IMR-90 (cell line): Measurements from ENCODE around the gene MS4A5. TPM values are rescaled to one million over a fixed set of nuclear protein-coding genes. Genes with fewer than 3 reads are reported as not detected.

ENCODE experiments used
- ATAC-seq: fragments of 200-7000 bp; cut with Tn5 transposase; 2 replicates; pipeline ENCODE4 v1.9.1; 2020; ENCODE audit warnings: low read depth, mild to moderate bottlenecking, moderate library complexity
- BruUV-seq: library from RNA; stranded (reverse); fragments of 400-500 nt; replicated peaks from 2 replicates; lab custom pipeline; 2021; lab: Mats Ljungman, UMichigan
- CTCF ChIA-PET: fragments of 300-600 bp; formaldehyde crosslinking; extraction: SDS; loops from one replicate; lab custom pipeline; 2021; ENCODE audit warnings: antibody characterized with exemption; lab: Yijun Ruan, JAX
- POLR2A ChIA-PET: fragments of 300-600 bp; sonication (Branson Sonifier 250); formaldehyde crosslinking; loops from one replicate; lab custom pipeline; 2022; ENCODE audit warnings: antibody characterized with exemption; ENCODE audit not compliant: unreplicated experiment; lab: Charles Lee
- DNase-seq: peaks from one replicate; pipeline ENCODE4 v3.0.0; 2013
- H2AFZ ChIP-seq: replicated peaks from 2 replicates; pipeline ENCODE3; 2013; ENCODE audit warnings: low read length, mild to moderate bottlenecking; ENCODE audit not compliant: poor library complexity
- H2AK5ac ChIP-seq: 2 replicates; pipeline ENCODE4 v1.6.1; 2013; ENCODE audit warnings: low read depth, low read length, inconsistent platforms
- H2AK9ac ChIP-seq: replicated peaks from 2 replicates; pipeline ENCODE3; 2013; ENCODE audit warnings: mild to moderate bottlenecking, low read depth, low read length, moderate library complexity; ENCODE audit not compliant: poor library complexity
- H2BK120ac ChIP-seq: 2 replicates; pipeline ENCODE4 v1.6.1; 2013; ENCODE audit warnings: low read depth, low read length, inconsistent platforms
- H2BK15ac ChIP-seq: 3 replicates; pipeline ENCODE4 v1.6.1; 2013; ENCODE audit warnings: low read depth, low read length, inconsistent platforms
- H2BK20ac ChIP-seq: 2 replicates; pipeline ENCODE4 v1.6.1; 2013; ENCODE audit warnings: low read depth, mild to moderate bottlenecking, inconsistent platforms, low read length, moderate library complexity
- H2BK5ac ChIP-seq: 2 replicates; pipeline ENCODE4 v1.6.1; 2013; ENCODE audit warnings: mild to moderate bottlenecking, low read depth, low read length, inconsistent platforms; ENCODE audit not compliant: poor library complexity, severe bottlenecking
- H3K14ac ChIP-seq: replicated peaks from 2 replicates; pipeline ENCODE4 v1.6.1; 2013; ENCODE audit warnings: low read depth, low read length, inconsistent platforms
- H3K18ac ChIP-seq: 2 replicates; pipeline ENCODE4 v1.6.1; 2013; ENCODE audit warnings: low read depth, low read length, control low read depth
- H3K23ac ChIP-seq: 2 replicates; pipeline ENCODE4 v1.6.1; 2013; ENCODE audit warnings: low read depth, low read length, inconsistent platforms
- H3K27ac ChIP-seq: 2 replicates; pipeline ENCODE4 v1.5.1; 2013; ENCODE audit warnings: mild to moderate bottlenecking, control low read depth, low read length; ENCODE audit not compliant: insufficient read depth
- H3K27me3 ChIP-seq: 2 replicates; pipeline ENCODE4 v1.6.1; 2013; ENCODE audit warnings: low read length; ENCODE audit not compliant: control insufficient read depth, insufficient read depth
- H3K36me3 ChIP-seq: 2 replicates; pipeline ENCODE4 v1.6.1; 2013; ENCODE audit warnings: low read length, mixed read lengths; ENCODE audit not compliant: control insufficient read depth, insufficient read depth
- H3K4ac ChIP-seq: 2 replicates; pipeline ENCODE4 v1.6.1; 2013; ENCODE audit warnings: low read depth, low read length, inconsistent platforms
- H3K4me1 ChIP-seq: 2 replicates; pipeline ENCODE4 v1.6.1; 2013; ENCODE audit warnings: low read length, mixed read lengths; ENCODE audit not compliant: control insufficient read depth, insufficient read depth
- H3K4me2 ChIP-seq: 2 replicates; pipeline ENCODE4 v1.6.1; 2013; ENCODE audit warnings: low read depth, mild to moderate bottlenecking, control low read depth, low read length, moderate library complexity
- H3K4me3 ChIP-seq: 2 replicates; pipeline ENCODE4 v1.5.1; 2013; ENCODE audit warnings: low read depth, mild to moderate bottlenecking, control low read depth, low read length, moderate library complexity; ENCODE audit not compliant: insufficient read depth
- H3K56ac ChIP-seq: 2 replicates; pipeline ENCODE4 v1.6.1; 2013; ENCODE audit warnings: low read length, inconsistent platforms; ENCODE audit not compliant: insufficient read depth; ENCODE audit errors: extremely low read depth
- H3K79me1 ChIP-seq, 2 experiments: 2 replicates each; pipeline ENCODE4 v1.6.1; 2013; ENCODE audit warnings: low read length in 2 of 2, inconsistent platforms in 1 of 2, low read depth in 1 of 2
- H3K9ac ChIP-seq: 2 replicates; pipeline ENCODE4 v1.6.1; 2013; ENCODE audit warnings: low read depth, low read length, control low read depth
- H3K9me1 ChIP-seq: 2 replicates; pipeline ENCODE4 v1.6.1; 2013; ENCODE audit warnings: low read length, inconsistent platforms; ENCODE audit not compliant: insufficient read depth
- H3K9me3 ChIP-seq: 2 replicates; pipeline ENCODE4 v1.6.1; 2013; ENCODE audit warnings: low read length; ENCODE audit not compliant: control insufficient read depth, insufficient read depth
- H4K20me1 ChIP-seq: 2 replicates; pipeline ENCODE4 v1.6.1; 2013; ENCODE audit warnings: low read length, inconsistent platforms; ENCODE audit not compliant: insufficient read depth
- H4K5ac ChIP-seq: 2 replicates; pipeline ENCODE4 v1.6.1; 2013; ENCODE audit warnings: mild to moderate bottlenecking, low read depth, low read length, control low read depth
- H4K8ac ChIP-seq, 2 experiments: 2 replicates each; pipeline ENCODE4 v1.6.1; 2013; ENCODE audit warnings: low read depth in 2 of 2, low read length in 2 of 2, control low read depth in 1 of 2, inconsistent platforms in 1 of 2
- H4K91ac ChIP-seq: 2 replicates; pipeline ENCODE4 v1.6.1; 2013; ENCODE audit warnings: low read depth, low read length, inconsistent platforms; ENCODE audit not compliant: insufficient read depth
- BHLHE40 ChIP-seq: fragments of 150-350 bp; IDR thresholded peaks from 2 replicates; pipeline ENCODE4 v1.6.1; 2016; ENCODE audit warnings: mild to moderate bottlenecking, low read depth, low read length
- CEBPB ChIP-seq: IDR thresholded peaks from 2 replicates; pipeline ENCODE4 v1.6.1; 2012; ENCODE audit warnings: low read depth, low read length, improper control_type of control experiment
- CHD1 ChIP-seq: IDR thresholded peaks from 2 replicates; pipeline ENCODE4 v1.6.1; 2012; ENCODE audit warnings: low read depth, low read length, improper control_type of control experiment
- CTCF ChIP-seq: conservative IDR thresholded peaks from 2 replicates; pipeline ENCODE4 v1.5.1; 2012; ENCODE audit warnings: mild to moderate bottlenecking, low read depth, low read length, improper control_type of control experiment
- ELK1 ChIP-seq: fragments of 150-350 bp; IDR thresholded peaks from 2 replicates; pipeline ENCODE4 v1.6.1; 2016; ENCODE audit warnings: low read depth, mild to moderate bottlenecking, low read length, moderate library complexity, borderline replicate concordance
- FOS ChIP-seq: fragments of 150-350 bp; IDR thresholded peaks from 2 replicates; pipeline ENCODE4 v1.6.1; 2016; ENCODE audit warnings: low read depth, low read length
- MAFK ChIP-seq: IDR thresholded peaks from 2 replicates; pipeline ENCODE4 v1.6.1; 2012; ENCODE audit warnings: low read depth, low read length, improper control_type of control experiment
- MAZ ChIP-seq: IDR thresholded peaks from 2 replicates; pipeline ENCODE4 v1.6.1; 2012; ENCODE audit warnings: low read depth, mild to moderate bottlenecking, low read length, improper control_type of control experiment, moderate library complexity, borderline replicate concordance
- MXI1 ChIP-seq: IDR thresholded peaks from 2 replicates; pipeline ENCODE4 v1.6.1; 2012; ENCODE audit warnings: low read depth, mild to moderate bottlenecking, low read length, moderate library complexity, borderline replicate concordance
- NFE2L2 ChIP-seq: fragments of 150-350 bp; IDR thresholded peaks from 2 replicates; pipeline ENCODE4 v1.6.1; 2016; ENCODE audit warnings: low read depth, mild to moderate bottlenecking, low read length
- POLR2A ChIP-seq: IDR thresholded peaks from 2 replicates; pipeline ENCODE4 v1.6.1; 2012; ENCODE audit warnings: mild to moderate bottlenecking, low read depth, low read length
- RAD21 ChIP-seq: IDR thresholded peaks from 2 replicates; pipeline ENCODE4 v1.6.1; 2012; ENCODE audit warnings: low read length, improper control_type of control experiment
- RCOR1 ChIP-seq: IDR thresholded peaks from 2 replicates; pipeline ENCODE4 v1.6.1; 2012; ENCODE audit warnings: mild to moderate bottlenecking, low read length, improper control_type of control experiment; ENCODE audit not compliant: insufficient replicate concordance
- RFX5 ChIP-seq: IDR thresholded peaks from 2 replicates; pipeline ENCODE4 v1.8.0; 2012; ENCODE audit warnings: low read depth, mild to moderate bottlenecking, low read length, moderate library complexity
- SMC3 ChIP-seq: fragments of 150-350 bp; IDR thresholded peaks from 2 replicates; pipeline ENCODE4 v1.6.1; 2016; ENCODE audit warnings: low read depth, mild to moderate bottlenecking, antibody characterized with exemption, low read length, moderate library complexity
- dilution Hi-C: fragments of 300-500 bp; cut with HindIII; formaldehyde crosslinking; loops from one replicate; pipeline ENCODE4 v1.14.3; 2018; ENCODE audit warnings: low sequenced_read_pairs; ENCODE audit not compliant: unreplicated experiment
- in situ Hi-C: fragments of 300-500 bp; cut with MboI; formaldehyde crosslinking; loops from 3 replicates; pipeline ENCODE4 v1.14.3; 2019; ENCODE audit warnings: low sequenced_read_pairs, inconsistent platforms, mixed read lengths
- intact Hi-C: fragments of 100-400 bp; cut with micrococcal nuclease; formaldehyde crosslinking; loops from 2 replicates; pipeline ENCODE4 v1.10.0; 2022
- polyA plus RNA-seq, 3 experiments: library from polyadenylated mRNA; depleted of rRNA; stranded (reverse); fragments of >200 nt; gene quantifications; 2 replicates each; pipeline ENCODE4 v1.2.3, GENCODE V29; 2012; ENCODE audit warnings: low replicate concordance in 1 of 3
- total RNA-seq: library from RNA; depleted of rRNA; stranded (reverse); fragments of >200 nt; gene quantifications from 2 replicates; pipeline ENCODE4 v1.2.3, GENCODE V29; 2012
- TF ChIP-seq, protein P1 (sequence below): fragments of 150-350 bp; IDR thresholded peaks from 2 replicates; pipeline ENCODE4 v1.6.1; 2017; ENCODE audit warnings: mild to moderate bottlenecking, antibody characterized with exemption, low read length, low read depth

Gene MS4A5
- total and polyA plus RNA-seq, 2 of the 4 experiments (the other 2 are of a cell fraction): not detected

DNA sequence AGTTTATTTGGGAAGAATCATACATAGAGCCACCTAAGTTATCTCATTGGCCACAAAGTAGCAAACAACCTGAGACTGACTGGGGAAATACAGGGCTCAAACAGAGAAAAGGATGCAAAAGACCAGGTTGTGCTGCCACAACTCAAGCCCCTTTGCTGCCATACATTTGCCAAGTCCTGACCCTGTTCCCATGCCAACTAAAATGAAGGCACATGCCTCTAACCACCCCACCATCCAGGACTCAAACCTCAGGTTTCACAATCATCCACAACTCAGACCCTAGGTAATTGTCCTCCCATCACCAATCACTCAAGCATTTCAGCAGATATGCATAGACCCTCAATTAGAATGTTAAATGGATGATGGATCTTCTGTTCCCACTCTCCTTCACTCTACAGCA is 24.8 kb downstream of the MS4A5 start:
- H2BK20ac ChIP-seq: no peak overlapping the region
- ChIA-PET CTCF (no interaction called here), POLR2A (no interaction called here)
- H2AK9ac ChIP-seq: no peak overlapping the region
- no peak overlapping the region for H3K23ac ChIP-seq
- H3K27me3 ChIP-seq: no peaks in the 10 kb centered on the region
- H2AK5ac ChIP-seq: no peak overlapping the region
- BruUV-seq: no TSS peak
- H3K4ac ChIP-seq: no peak overlapping the region
- no peak overlapping the region for H3K4me3 ChIP-seq
- no peak overlapping the region for H2BK120ac ChIP-seq
- H4K5ac ChIP-seq: no peak overlapping the region
- H4K20me1 ChIP-seq: no peaks in the 10 kb centered on the region
- H3K9me3 ChIP-seq: peaks cover 5% of the 10 kb centered on the region; the same call in 1 of the 2 replicates
- in situ Hi-C loops (no loop called here), intact Hi-C loops (no loop called here), dilution Hi-C loops (no loop called here)
- no peak overlapping the region for H3K56ac ChIP-seq
- no peak overlapping the region for H2BK5ac ChIP-seq
- H3K14ac ChIP-seq: no peak overlapping the region
- H4K91ac ChIP-seq: no peak overlapping the region
- H2AFZ ChIP-seq: no peak overlapping the region
- no peak overlapping the region for H3K4me2 ChIP-seq
- H2BK15ac ChIP-seq: no peak overlapping the region
- H3K4me1 ChIP-seq: no peaks in the 10 kb centered on the region
- no peak overlapping the region for H3K27ac ChIP-seq
- no peak overlapping the region for H3K18ac ChIP-seq
- ATAC-seq: no peak
- no peaks in the 10 kb centered on the region for H3K9me1 ChIP-seq
- TF ChIP-seq, protein P1, sequence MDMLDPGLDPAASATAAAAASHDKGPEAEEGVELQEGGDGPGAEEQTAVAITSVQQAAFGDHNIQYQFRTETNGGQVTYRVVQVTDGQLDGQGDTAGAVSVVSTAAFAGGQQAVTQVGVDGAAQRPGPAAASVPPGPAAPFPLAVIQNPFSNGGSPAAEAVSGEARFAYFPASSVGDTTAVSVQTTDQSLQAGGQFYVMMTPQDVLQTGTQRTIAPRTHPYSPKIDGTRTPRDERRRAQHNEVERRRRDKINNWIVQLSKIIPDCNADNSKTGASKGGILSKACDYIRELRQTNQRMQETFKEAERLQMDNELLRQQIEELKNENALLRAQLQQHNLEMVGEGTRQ: no peak
- TF ChIP-seq CEBPB (no peak), POLR2A (no peak), MXI1 (no peak), FOS (no peak), BHLHE40 (no peak), RAD21 (no peak), CHD1 (no peak), RFX5 (no peak), ELK1 (no peak), MAFK (no peak), CTCF (no peak), NFE2L2 (no peak), RCOR1 (no peak), SMC3 (no peak), MAZ (no peak)
- H4K8ac ChIP-seq: no peak overlapping the region
- no peaks in the 10 kb centered on the region for H3K79me1 ChIP-seq
- no peak overlapping the region for H3K9ac ChIP-seq
- H3K36me3 ChIP-seq: no peaks in the 10 kb centered on the region
- DNase-seq: no peak
